ENCODE measurements around the gene ZFYVE21.

GRCh38 chr14:103734081-103734888 lies 18.7 kb downstream of the ZFYVE21 start:
- TF ChIP-seq CTCF (IDR thresholded peaks at IDR 0.05) (no peak), EP300 (IDR thresholded peaks at IDR 0.05) (no peak)
